Left colon (tissue), 2 donors: ENCODE results near the gene TBC1D7. TPM values are rescaled to one million over a fixed set of nuclear protein-coding genes. Genes with fewer than 3 reads are reported as not detected.
A peak's percentile ranks its signal among the peaks of the same experiment; 100 is the strongest.

Experiments
- ATAC-seq: fragments of 200-7000 bp; cut with Tn5 transposase; one replicate; pipeline ENCODE4 v1.9.1; 2020; ENCODE audit warnings: mild to moderate bottlenecking, moderate library complexity
- DNase-seq, 2 donors: peaks; one replicate each; pipeline ENCODE4 v3.0.0-alpha.2; 2020
- intact Hi-C, 2 donors: fragments of 100-400 bp; cut with DNase I in 1 of 2; cut with micrococcal nuclease in 1 of 2; formaldehyde crosslinking; loops; one replicate each; pipeline versions ENCODE4 v1.11.2 to v1.14.0; 2022; cut with DNase I, micrococcal nuclease
- total RNA-seq, 2 donors: library from RNA; stranded (reverse); fragmentation: NEBNext Ultra II Directional; extraction: Animal tissue kit (Norgen Biotek cat#: 25700); gene quantifications; one replicate each; pipeline ENCODE4 v1.2.1, GENCODE V29; 2021
- donor health status: DM: no; HTN: no; CAD: no.
- donor health status: DM: yes; HTN: yes; CAD: no.

Gene TBC1D7
- total RNA-seq, 2 donors from 2014 or later, result 20.9 to 22.1 TPM

DNA sequence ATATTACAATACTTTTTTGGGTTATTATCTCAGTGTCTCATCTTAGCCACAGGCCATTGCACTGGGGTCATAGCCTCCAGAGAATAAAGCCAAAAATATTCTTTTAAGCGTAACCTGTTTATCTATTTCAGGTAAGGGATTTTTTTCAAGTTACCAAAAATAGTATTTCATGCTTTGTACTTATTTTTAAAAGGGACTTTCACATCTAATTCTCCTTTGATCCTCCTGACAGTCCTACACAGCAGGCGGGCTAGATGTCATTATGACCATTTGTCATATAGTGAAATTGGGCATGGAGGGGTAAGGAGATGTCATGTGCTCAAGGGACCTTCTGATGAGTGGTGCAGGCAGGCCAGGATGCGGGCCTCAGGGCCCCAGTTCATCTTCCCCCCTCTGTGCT lies 68.9 kb downstream of the TBC1D7 start:
- ATAC-seq (no peak), DNase-seq (no peak)
- intact Hi-C loops, result no loop called here

DNA sequence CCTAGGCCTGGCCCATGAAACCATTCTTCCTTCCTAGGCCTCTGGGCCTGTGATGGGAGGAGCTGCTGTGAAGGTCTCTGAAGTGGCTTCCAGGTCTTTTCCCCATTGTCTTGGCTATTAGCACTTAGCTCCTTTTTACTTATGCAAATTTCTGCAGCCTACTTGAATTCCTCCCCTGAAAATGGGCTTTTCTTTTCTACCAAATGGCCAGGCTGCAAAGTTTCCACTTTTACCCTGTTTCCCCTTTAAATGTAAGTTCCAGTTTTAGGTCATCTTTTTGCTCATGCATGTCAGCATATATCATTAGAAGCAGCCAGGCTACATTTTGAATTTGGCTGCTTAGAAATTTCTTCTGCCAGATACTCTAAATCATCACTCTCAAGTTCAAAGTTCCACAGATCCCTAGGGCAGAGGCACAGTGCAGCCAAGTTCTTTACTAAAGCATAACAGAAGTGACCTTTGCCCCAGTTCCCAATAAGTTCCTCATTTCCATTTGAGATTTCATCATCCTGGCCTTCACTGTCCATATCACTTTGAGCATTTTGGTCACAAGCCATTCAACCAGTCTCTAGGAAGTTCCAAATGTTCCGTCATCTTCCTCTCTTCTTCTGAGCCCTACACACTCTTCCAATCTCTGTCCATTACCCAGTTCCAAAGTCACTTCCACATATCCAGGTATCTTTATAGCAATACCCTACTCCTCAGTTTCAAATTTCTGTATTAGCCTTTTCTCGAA lies 71.9 kb downstream of the TBC1D7 start:
- intact Hi-C loops, result no loop called here
- ATAC-seq (peak; percentile 37), DNase-seq (no peak)

Other genes starting within 250 kb of the TBC1D7 start
- gene GFOD1, start 159.1 kb upstream of the TBC1D7 start, total RNA-seq, result 10 to 100 TPM in 1 of 2 donors, 1 to 10 TPM in 1; 9.2 to 15.9 TPM
- gene SIRT5, start 246.1 kb upstream of the TBC1D7 start, total RNA-seq, result 10 to 100 TPM; 13.0 to 16.5 TPM